HG03159 (cell line): Measurements from ENCODE around the gene TRMT1.
A peak's percentile ranks its signal among the peaks of the same experiment; 100 is the strongest.
"Not testable (repeated sequence)": the region's sequence is repeated elsewhere in the genome, so short reads cannot be mapped to it uniquely, and the experiment has no call there.

Experiments used
- ATAC-seq: cut with Tn5 transposase; IDR thresholded peaks from one replicate; pipeline ENCODE4 v1.9.1; 2021; ENCODE audit warnings: mild to moderate bottlenecking, moderate library complexity; ENCODE audit not compliant: unreplicated experiment

The TRMT1 gene

DNA sequence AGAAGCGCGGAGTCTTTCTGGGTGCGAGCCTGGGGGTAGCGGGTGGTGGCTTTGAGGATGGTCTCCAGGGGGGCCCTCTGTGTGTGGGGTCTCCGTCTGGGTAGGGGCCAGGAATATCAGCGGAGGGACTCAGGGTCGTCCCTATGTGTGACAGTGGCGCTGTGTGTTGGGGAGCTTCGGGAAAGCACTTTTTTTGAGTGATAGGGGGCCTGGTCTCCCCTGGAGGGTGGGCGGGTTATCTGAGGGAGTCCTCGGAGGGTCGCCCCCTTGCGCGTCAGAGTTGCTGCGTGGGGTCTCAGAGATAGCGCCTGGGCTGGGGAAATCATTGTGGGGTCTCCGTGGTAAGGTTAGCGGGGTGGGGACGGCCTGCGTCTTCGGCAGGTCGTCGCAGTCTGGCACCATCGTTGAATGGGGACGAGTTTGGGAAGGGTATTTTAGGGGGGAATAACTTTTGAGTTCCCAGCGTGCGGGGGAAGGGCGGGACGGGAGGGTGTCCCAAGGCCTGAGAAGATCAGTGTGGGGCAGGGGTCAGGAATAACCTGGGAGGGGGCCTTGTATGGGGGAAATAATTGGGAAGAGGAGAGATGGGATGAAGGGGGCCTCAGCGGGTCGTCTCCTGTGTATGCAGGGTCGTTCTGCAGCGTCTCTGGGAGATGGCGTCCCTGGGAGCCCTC lies 34.5 kb upstream of the TRMT1 start:
- no peak for ATAC-seq

DNA sequence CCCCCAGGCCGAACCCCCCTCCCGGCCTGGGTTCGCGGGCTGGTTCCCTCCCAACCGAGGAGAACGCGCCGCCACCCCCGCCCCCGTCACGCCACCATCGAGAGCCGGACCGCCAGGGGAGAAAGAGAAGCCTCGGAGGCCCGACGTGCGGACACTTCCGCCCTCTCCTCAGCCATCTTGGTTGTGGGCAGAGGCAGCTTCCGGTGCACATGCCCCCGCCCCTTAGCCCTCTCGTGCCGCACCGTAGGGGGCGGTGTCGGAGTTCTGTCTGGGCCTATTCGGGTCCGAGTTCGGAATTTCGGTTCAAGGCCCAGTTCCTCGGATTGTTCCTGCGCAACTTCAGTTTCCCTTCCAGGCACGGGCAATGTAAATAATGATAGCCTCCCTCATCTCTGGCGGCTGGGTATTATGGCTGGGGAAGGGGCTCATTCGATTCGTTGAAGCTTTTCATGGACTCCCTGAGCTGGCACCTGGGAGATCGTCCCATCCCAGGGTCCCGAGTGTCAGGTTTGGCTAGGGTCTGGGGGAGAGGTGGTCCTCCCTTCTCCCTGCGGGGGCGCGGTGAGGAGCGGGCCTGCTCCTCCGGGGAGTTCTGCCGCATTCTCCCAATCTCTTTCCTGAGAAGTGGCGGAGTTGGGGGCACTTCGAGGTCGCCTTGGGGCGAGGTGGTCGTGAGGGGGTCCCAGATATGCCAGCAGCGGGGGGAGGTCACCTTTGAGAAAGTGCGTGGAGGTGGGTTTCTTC lies 33.8 kb upstream of the TRMT1 start, which contains the start of the genes IER2 and STX10:
TSS of gene IER2 (plus strand) at position 225 of the 744 bp plus-strand sequence. CDS start 2,776 bp downstream, outside the sequence.
TSS of gene STX10 (minus strand) at position 189 of the 744 bp plus-strand sequence. CDS start 202 bp downstream, outside the sequence.
- ATAC-seq = peak; percentile 37

GRCh38 chr19:13149628-13150186 lies 33.2 kb upstream of the TRMT1 start:
- no peak for ATAC-seq

DNA sequence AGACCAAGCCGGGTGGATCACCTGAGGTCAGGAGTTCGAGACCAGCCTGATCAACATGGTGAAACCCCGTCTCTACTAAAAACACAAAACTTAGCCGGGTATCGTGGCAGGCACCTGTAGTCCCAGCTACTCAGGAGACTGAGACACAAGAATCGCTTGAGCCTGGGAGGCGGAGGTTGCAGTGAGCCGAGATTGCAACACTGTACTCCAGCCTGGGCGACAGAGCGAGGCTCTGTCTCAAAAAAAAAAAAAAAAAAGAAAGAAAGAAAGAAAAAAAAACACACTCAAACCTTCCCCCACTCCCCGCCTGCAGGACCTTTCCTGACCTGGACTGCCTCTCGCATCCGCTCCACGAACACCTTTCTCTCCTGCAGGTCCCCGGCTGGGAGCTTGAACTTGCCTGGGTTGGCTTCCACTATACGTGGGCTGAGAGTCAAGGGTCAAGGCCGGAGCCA lies 32.7 kb upstream of the TRMT1 start:
- ATAC-seq = not testable (repeated sequence)

GRCh38 chr19:13146763-13147563 lies 30.4 kb upstream of the TRMT1 start:
- no peak for ATAC-seq

DNA sequence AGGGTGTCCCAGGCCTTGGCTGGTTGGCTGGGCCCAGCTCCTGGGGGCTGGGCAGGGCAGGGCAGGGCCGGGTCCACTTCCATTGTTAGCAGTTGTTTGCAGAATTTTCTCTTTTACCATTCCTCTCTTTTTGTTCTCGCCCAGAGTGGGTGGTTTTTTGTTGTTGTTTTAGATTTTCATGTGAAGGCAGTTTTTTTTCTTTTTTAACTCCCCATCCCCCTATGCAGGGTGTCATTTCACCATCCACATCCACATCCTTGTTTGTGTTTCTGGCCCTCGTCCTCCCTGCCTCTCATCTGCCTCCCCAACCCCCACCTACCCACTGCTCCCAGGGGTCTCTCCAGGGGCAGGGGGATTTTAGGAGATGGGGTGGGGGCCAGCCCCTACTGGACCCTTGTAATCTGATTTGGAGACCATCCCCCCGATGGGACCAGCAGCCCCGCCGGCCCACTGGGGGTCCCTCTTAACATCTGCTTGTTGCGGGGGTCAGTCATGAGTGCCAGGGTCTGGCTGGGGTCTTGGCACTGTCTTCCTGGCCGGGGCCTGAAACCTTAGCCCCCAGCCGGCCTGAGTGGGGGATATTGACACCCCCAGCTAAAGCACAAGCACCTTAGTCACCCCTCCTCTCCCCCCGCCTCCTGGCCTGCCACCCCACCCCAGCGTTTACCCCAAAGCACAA lies 23.2 kb upstream of the TRMT1 start:
- ATAC-seq = no peak

GRCh38 chr19:13138916-13139198 lies 22.3 kb upstream of the TRMT1 start:
- no peak for ATAC-seq

GRCh38 chr19:13138171-13138915 lies 21.8 kb upstream of the TRMT1 start:
- ATAC-seq = no peak

DNA sequence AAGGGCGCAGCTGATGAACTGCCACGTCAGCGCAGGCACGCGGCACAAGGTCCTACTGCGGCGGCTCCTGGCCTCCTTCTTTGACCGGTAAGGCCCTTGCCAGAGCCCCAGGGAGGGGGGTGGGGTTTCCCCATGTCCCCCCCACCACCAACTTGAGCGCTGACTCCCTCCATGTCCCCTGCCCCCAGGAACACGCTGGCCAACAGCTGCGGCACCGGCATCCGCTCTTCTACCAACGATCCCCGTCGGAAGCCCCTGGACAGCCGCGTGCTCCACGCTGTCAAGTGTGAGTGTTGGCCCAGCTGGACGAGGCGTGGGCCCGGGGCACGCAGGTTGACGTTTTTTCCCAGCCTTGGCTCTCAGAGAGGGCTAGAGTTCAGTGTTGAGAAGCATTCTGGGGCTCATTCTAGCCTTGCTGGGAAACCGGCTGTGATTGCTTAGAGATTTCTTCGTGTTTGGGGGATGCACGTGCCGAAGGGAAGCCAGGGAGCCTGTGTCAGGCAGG lies 20.8 kb upstream of the TRMT1 start:
- no peak for ATAC-seq

GRCh38 chr19:13135068-13136062 lies 18.8 kb upstream of the TRMT1 start:
- no peak for ATAC-seq

- ATAC-seq = no peak
Measured at GRCh38 chr19:13134626-13135025, 18.1 kb upstream of the TRMT1 start.

- ATAC-seq = no peak
Measured at GRCh38 chr19:13133241-13133870, 16.8 kb upstream of the TRMT1 start.

DNA sequence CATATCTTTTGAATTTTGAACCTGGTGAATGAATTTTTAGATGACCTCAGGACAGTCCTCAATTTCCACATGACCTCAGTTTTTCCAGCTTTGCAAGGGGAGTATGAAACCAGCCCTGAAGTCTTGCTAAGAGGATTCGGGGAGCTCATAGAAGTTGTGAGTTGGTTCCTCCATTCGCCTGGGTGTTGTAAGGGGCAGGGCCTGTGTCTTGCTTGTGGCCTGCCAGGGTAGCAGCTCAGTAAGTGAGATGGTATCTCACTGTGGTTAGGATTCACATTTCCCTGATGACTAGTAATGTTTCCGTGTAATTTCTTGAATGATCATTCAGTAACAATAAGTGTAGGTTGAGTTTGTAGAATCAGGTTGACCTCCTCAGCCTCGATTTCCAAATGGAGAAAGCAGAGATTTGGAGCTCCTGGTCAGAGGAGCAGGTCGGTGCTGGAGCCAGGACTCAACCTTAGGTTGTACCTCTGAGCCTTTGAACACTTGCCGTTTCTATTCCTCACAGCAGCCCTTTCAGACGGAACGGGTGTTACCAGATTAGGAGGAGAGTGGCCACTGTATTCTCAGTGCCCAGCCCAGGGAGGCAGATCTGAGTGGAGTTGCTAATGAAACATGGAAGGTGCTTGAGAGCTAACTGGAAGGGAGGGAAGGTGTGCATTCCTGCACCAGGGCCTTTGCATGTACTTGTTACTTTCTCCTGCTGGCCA lies 16.1 kb upstream of the TRMT1 start:
- ATAC-seq = no peak

DNA sequence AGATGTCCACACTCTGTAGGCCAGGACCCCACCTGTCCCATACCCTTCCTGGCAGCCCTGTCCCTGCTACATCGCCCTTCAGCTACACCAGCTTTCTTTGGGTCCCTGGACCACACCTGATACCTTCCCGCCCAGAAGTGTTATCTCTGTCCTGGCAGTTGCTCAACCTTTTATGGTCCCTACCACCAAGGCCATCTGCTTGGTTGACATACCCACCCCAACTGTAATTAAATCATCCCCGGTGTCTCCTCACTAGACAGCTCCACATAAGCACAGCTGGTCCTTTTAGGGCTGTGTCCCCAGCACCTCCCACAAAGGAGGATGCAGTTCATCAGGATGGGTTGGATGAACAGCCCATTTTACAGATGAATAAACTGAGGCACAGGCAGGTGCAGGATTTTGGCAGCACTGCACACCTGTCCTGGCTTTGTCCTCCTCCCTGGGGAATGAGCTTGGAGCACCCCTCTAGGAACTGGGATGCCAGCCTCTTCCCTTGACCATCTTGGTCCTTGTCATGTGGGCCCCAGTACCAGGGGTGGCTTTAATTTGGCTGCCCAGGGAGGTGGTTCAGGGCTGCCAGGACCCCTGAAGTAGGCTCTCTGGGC lies 14.4 kb upstream of the TRMT1 start:
- no peak for ATAC-seq

GRCh38 chr19:13129384-13129783 lies 12.8 kb upstream of the TRMT1 start:
- ATAC-seq = no peak

DNA sequence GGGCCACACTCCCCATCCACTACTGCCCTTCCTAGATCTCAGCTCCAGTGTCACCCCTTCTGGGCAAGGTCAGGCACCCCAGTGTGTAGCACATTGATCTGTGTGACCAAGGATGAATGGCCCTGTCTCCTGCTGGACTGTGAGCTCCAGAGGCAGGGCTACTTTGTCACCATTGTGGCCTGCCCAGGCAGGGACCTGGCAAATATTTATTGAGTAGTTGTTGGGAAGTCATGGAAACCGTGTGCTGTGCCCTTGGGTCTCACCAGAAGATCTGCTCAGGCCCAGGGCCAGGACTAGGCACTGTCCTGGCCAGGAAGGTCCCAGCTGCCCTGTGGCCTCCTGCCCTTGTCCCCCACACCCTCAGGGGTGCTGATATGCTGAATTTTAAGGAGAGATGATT lies 12.0 kb upstream of the TRMT1 start:
- ATAC-seq = no peak
